ENCODE data around the gene AQP1. TPM values are rescaled to one million over a fixed set of nuclear protein-coding genes. Genes with fewer than 3 reads are reported as not detected.

Gene AQP1
- total and polyA plus RNA-seq, 2 of the 13 experiments (the other 11 are each of a cell fraction or from before 2014, with no cell fraction given) = not detected

DNA sequence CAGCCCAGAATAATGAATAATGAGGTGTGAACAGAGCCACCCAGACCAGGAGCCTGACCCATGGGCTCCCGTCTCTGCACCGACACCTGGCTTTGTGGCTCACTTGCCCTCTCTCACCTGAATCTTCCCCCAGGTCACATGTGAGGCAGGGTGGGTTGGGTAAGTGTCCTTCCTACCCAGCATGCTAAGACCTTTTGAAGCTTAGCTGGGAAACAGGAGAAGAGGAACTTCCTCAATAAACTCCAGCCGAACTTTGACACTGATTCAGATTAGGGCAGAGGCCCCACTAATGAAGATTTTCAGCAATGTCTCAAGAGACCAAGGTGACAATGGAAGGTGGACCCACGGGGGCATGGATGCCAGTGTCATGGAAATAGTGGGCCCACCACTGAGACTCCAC lies 46.6 kb upstream of the AQP1 start:
- H3K9me3 ChIP-seq (ENCODE audit: low read length) = no peaks in the 10 kb centered on the region
- no peak overlapping the region for H3K4me3 ChIP-seq (replicated peaks in 1 of 3; ENCODE audit: insufficient read depth in 1 of 3, low read depth in 2 of 3, low read length in 3 of 3)
- no peaks in the 10 kb centered on the region for H4K20me1 ChIP-seq (ENCODE audit: insufficient read depth, low read length)
- no peak for ATAC-seq
- DNase-seq (ENCODE audit: low spot score) = no peak
- ChIA-PET POLR2A (no interaction called here), CTCF (ENCODE audit: low intra/inter-chr PET ratio, low total read pairs) (no interaction called here)
- H3K4me2 ChIP-seq (ENCODE audit: low read depth, low read length) = no peak overlapping the region
- TF ChIP-seq SALL1 (CRISPR knock-in tag; IDR thresholded peaks at IDR 0.05) = no peak
- TF ChIP-seq, protein P1, sequence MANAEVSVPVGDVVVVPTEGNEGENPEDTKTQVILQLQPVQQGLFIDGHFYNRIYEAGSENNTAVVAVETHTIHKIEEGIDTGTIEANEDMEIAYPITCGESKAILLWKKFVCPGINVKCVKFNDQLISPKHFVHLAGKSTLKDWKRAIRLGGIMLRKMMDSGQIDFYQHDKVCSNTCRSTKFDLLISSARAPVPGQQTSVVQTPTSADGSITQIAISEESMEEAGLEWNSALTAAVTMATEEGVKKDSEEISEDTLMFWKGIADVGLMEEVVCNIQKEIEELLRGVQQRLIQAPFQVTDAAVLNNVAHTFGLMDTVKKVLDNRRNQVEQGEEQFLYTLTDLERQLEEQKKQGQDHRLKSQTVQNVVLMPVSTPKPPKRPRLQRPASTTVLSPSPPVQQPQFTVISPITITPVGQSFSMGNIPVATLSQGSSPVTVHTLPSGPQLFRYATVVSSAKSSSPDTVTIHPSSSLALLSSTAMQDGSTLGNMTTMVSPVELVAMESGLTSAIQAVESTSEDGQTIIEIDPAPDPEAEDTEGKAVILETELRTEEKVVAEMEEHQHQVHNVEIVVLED (CRISPR knock-in tag; IDR thresholded peaks at IDR 0.05; ENCODE audit: borderline replicate concordance) = no peak
- TF ChIP-seq, protein P2, sequence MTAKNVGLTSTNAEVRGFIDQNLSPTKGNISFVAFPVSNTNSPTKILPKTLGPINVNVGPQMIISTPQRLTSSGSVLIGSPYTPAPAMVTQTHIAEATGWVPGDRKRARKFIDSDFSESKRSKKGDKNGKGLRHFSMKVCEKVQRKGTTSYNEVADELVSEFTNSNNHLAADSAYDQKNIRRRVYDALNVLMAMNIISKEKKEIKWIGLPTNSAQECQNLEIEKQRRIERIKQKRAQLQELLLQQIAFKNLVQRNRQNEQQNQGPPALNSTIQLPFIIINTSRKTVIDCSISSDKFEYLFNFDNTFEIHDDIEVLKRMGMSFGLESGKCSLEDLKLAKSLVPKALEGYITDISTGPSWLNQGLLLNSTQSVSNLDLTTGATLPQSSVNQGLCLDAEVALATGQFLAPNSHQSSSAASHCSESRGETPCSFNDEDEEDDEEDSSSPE (CRISPR knock-in tag; IDR thresholded peaks at IDR 0.05) = no peak
- TF ChIP-seq, protein P3, sequence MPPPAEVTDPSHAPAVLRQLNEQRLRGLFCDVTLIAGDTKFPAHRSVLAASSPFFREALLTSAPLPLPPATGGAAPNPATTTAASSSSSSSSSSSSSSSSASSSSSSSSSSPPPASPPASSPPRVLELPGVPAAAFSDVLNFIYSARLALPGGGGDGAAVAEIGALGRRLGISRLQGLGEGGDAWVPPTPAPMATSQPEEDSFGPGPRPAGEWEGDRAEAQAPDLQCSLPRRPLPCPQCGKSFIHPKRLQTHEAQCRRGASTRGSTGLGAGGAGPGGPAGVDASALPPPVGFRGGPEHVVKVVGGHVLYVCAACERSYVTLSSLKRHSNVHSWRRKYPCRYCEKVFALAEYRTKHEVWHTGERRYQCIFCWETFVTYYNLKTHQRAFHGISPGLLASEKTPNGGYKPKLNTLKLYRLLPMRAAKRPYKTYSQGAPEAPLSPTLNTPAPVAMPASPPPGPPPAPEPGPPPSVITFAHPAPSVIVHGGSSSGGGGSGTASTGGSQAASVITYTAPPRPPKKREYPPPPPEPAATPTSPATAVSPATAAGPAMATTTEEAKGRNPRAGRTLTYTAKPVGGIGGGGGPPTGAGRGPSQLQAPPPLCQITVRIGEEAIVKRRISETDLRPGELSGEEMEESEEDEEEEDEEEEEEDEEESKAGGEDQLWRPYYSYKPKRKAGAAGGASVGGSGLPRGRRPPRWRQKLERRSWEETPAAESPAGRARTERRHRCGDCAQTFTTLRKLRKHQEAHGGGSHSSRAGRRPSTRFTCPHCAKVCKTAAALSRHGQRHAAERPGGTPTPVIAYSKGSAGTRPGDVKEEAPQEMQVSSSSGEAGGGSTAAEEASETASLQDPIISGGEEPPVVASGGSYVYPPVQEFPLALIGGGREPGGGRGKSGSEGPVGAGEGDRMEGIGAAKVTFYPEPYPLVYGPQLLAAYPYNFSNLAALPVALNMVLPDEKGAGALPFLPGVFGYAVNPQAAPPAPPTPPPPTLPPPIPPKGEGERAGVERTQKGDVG (CRISPR knock-in tag; IDR thresholded peaks at IDR 0.05; ENCODE audit: borderline replicate concordance) = no peak
- TF ChIP-seq ZNF792 (CRISPR knock-in tag; IDR thresholded peaks at IDR 0.05) = no peak
- TF ChIP-seq, protein P4, sequence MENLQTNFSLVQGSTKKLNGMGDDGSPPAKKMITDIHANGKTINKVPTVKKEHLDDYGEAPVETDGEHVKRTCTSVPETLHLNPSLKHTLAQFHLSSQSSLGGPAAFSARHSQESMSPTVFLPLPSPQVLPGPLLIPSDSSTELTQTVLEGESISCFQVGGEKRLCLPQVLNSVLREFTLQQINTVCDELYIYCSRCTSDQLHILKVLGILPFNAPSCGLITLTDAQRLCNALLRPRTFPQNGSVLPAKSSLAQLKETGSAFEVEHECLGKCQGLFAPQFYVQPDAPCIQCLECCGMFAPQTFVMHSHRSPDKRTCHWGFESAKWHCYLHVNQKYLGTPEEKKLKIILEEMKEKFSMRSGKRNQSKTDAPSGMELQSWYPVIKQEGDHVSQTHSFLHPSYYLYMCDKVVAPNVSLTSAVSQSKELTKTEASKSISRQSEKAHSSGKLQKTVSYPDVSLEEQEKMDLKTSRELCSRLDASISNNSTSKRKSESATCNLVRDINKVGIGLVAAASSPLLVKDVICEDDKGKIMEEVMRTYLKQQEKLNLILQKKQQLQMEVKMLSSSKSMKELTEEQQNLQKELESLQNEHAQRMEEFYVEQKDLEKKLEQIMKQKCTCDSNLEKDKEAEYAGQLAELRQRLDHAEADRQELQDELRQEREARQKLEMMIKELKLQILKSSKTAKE (CRISPR knock-in tag; IDR thresholded peaks at IDR 0.05; ENCODE audit: borderline replicate concordance) = no peak
- TF ChIP-seq IRX3 (CRISPR knock-in tag; IDR thresholded peaks at IDR 0.05; ENCODE audit: borderline replicate concordance, low read depth) = no peak
- TF ChIP-seq HNRNPK (IDR thresholded peaks at IDR 0.05; ENCODE audit: low read depth, low read length, poor library complexity, severe bottlenecking) = no peak
- TF ChIP-seq MAFG (CRISPR knock-in tag; IDR thresholded peaks at IDR 0.05) = no peak
- no peak for TF ChIP-seq ISL2 (CRISPR knock-in tag; IDR thresholded peaks at IDR 0.05)
- FAIRE-seq = no peak
- H3K79me2 ChIP-seq (ENCODE audit: insufficient read depth, low read length) = no peaks in the 10 kb centered on the region
- no peaks in the 10 kb centered on the region for H3K36me3 ChIP-seq (replicated peaks in 1 of 2; ENCODE audit: control insufficient read depth in 1 of 2, insufficient read depth in 2 of 2, low read length in 2 of 2)
- H2AFZ ChIP-seq (ENCODE audit: low read length) = no peak overlapping the region
- in situ Hi-C loops (cut with HindIII; ENCODE audit: extremely low pct_ligation_motif_present, low pct_unique_long_range_greater_than_20kb) = no loop called here
- no peak overlapping the region for H3K9ac ChIP-seq (ENCODE audit: insufficient read depth, low read depth, low read length)
- H3K27ac ChIP-seq (ENCODE audit: extremely low read length, insufficient read depth, low read length) = no peak overlapping the region
- WGBS (ENCODE audit: low lambda C conversion rate) = 62% methylated on average over 3 of the region's 4 CpGs
- intact Hi-C loops (cut with micrococcal nuclease; ENCODE audit: unreplicated experiment) = no loop called here
- no TSS peak for BruUV-seq (replicated peaks)
- no peaks in the 10 kb centered on the region; a peak in 2 of 5 replicates for H3K27me3 ChIP-seq (ENCODE audit: control insufficient read depth in 1 of 2, insufficient read depth in 2 of 2, low read length in 2 of 2)
- peaks cover 11% of the 10 kb centered on the region; the same call in 1 of the 2 replicates for H3K4me1 ChIP-seq (ENCODE audit: insufficient read depth, low read length)
